Measurements from ENCODE around the gene KRT36. TPM values are rescaled to one million over a fixed set of nuclear protein-coding genes. Genes with fewer than 3 reads are reported as not detected.

KRT36 gene
- total and polyA plus RNA-seq, 2 donors (not counting 1 experiment from before 2014, with no cell fraction given) = not detected

GRCh38 chr17:41463746-41464145 is 26.0 kb downstream of the KRT36 start:
- ATAC-seq (ENCODE audit: low read depth) (no peak), DNase-seq (no peak)
- Histone ChIP-seq H3K9me3 (ENCODE audit: control extremely low read depth in 1 of 3, control insufficient read depth in 2 of 3, insufficient read depth in 1 of 3, low read length in 2 of 3) (peaks cover 0 to 12% (median 0%) of the 10 kb centered on the region in 3 donors), H3K79me2 (ENCODE audit: control insufficient read depth, insufficient read depth, low read length) (no peaks in the 10 kb centered on the region), H3K27ac (ENCODE audit: low read length in 2 of 2) (no peak overlapping the region), H3K4me1 (ENCODE audit: control insufficient read depth in 2 of 2, insufficient read depth in 2 of 2, low read length in 2 of 2) (no peaks in the 10 kb centered on the region), H3K4me3 (ENCODE audit: control extremely low read depth in 1 of 5, extremely low read depth in 1 of 5, insufficient read depth in 1 of 5, low read depth in 2 of 5, low read length in 4 of 5) (no peak overlapping the region), H3K9ac (ENCODE audit: low read length) (no peak overlapping the region), H2AFZ (ENCODE audit: insufficient read depth, low read depth, low read length, poor library complexity, severe bottlenecking) (no peak overlapping the region), H3K4me2 (replicated peaks; ENCODE audit: low read depth, low read length, poor library complexity, severe bottlenecking) (no peak overlapping the region), H4K20me1 (ENCODE audit: control insufficient read depth, insufficient read depth, low read length, poor library complexity, severe bottlenecking) (no peaks in the 10 kb centered on the region), H3K36me3 (replicated peaks in 1 of 2; ENCODE audit: control extremely low read depth in 1 of 2, control insufficient read depth in 1 of 2, extremely low read depth in 1 of 2, insufficient read depth in 2 of 2, low read length in 1 of 2) (no peaks in the 10 kb centered on the region), H3K27me3 (replicated peaks in 1 of 4; ENCODE audit: control extremely low read depth in 1 of 4, control insufficient read depth in 3 of 4, insufficient read depth in 4 of 4, low read length in 3 of 4) (peaks cover 0 to 4% (median 2%) of the 10 kb centered on the region in 4 experiments)
- intact Hi-C loops (cut with micrococcal nuclease) = no loop called here
- Mint-ChIP-seq H3K4me1 (no peaks in the 10 kb centered on the region), H3K27ac (no peak overlapping the region), H3K4me3 (no peak overlapping the region), H3K9me3 (ENCODE audit: insufficient read depth) (no peaks in the 10 kb centered on the region), H3K27me3 (peaks cover 43% of the 10 kb centered on the region)
- ChIA-PET POLR2A (no interaction called here), CTCF (no interaction called here)
- WGBS (ENCODE audit: insufficient coverage) = 94% methylated on average over 8 of the region's 8 CpGs
- TF ChIP-seq EZH2 (IDR thresholded peaks at IDR 0.05; ENCODE audit: borderline replicate concordance, insufficient read depth, low read depth, low read length, poor library complexity, severe bottlenecking) = no peak

DNA sequence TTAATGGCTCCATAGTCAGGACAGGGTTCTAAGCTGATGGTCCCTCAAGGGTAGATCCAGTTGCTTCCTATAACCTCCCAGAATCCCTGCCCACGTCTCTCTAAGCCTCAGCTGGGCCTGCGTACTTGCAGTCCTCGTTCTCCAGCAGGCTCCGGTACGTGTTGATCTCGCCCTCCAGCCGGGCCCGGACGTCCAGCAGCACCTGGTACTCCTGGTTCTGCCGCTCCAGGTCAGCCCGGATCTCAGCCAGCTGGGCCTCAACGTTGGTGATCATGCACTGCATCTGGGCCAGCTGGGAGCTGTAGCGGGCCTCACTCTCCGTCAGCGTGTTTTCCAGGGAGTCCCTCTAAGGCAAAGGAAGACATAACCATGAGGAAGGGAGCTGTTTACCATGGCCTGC is 27.0 kb downstream of the KRT36 start:
- no peak overlapping the region for H2AFZ ChIP-seq (ENCODE audit: insufficient read depth, low read depth, low read length, poor library complexity, severe bottlenecking)
- peaks cover 47% of the 10 kb centered on the region for H3K27me3 Mint-ChIP-seq
- H3K27ac ChIP-seq (ENCODE audit: low read length in 2 of 2) = no peak overlapping the region
- peaks cover 0 to 12% (median 0%) of the 10 kb centered on the region in 3 donors for H3K9me3 ChIP-seq (ENCODE audit: control extremely low read depth in 1 of 3, control insufficient read depth in 2 of 3, insufficient read depth in 1 of 3, low read length in 2 of 3)
- CTCF ChIA-PET = no interaction called here
- POLR2A ChIA-PET = no interaction called here
- no peak overlapping the region for H3K9ac ChIP-seq (ENCODE audit: low read length)
- DNase-seq (no peak), ATAC-seq (ENCODE audit: low read depth) (no peak)
- H3K4me1 ChIP-seq (ENCODE audit: control insufficient read depth in 2 of 2, insufficient read depth in 2 of 2, low read length in 2 of 2) = no peaks in the 10 kb centered on the region
- H3K4me1 Mint-ChIP-seq = no peaks in the 10 kb centered on the region
- 74% methylated on average over 15 of the region's 15 CpGs for WGBS (ENCODE audit: insufficient coverage)
- no peak overlapping the region for H3K27ac Mint-ChIP-seq
- H3K36me3 ChIP-seq (replicated peaks in 1 of 2; ENCODE audit: control extremely low read depth in 1 of 2, control insufficient read depth in 1 of 2, extremely low read depth in 1 of 2, insufficient read depth in 2 of 2, low read length in 1 of 2) = no peaks in the 10 kb centered on the region
- no peaks in the 10 kb centered on the region for H4K20me1 ChIP-seq (ENCODE audit: control insufficient read depth, insufficient read depth, low read length, poor library complexity, severe bottlenecking)
- no peaks in the 10 kb centered on the region for H3K79me2 ChIP-seq (ENCODE audit: control insufficient read depth, insufficient read depth, low read length)
- H3K4me2 ChIP-seq (replicated peaks; ENCODE audit: low read depth, low read length, poor library complexity, severe bottlenecking) = no peak overlapping the region
- H3K4me3 Mint-ChIP-seq = no peak overlapping the region
- TF ChIP-seq, protein P1, sequence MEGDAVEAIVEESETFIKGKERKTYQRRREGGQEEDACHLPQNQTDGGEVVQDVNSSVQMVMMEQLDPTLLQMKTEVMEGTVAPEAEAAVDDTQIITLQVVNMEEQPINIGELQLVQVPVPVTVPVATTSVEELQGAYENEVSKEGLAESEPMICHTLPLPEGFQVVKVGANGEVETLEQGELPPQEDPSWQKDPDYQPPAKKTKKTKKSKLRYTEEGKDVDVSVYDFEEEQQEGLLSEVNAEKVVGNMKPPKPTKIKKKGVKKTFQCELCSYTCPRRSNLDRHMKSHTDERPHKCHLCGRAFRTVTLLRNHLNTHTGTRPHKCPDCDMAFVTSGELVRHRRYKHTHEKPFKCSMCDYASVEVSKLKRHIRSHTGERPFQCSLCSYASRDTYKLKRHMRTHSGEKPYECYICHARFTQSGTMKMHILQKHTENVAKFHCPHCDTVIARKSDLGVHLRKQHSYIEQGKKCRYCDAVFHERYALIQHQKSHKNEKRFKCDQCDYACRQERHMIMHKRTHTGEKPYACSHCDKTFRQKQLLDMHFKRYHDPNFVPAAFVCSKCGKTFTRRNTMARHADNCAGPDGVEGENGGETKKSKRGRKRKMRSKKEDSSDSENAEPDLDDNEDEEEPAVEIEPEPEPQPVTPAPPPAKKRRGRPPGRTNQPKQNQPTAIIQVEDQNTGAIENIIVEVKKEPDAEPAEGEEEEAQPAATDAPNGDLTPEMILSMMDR (IDR thresholded peaks at IDR 0.05) = no peak
- TF ChIP-seq EZH2 (IDR thresholded peaks at IDR 0.05; ENCODE audit: borderline replicate concordance, insufficient read depth, low read depth, low read length, poor library complexity, severe bottlenecking) = no peak
- no peak overlapping the region for H3K4me3 ChIP-seq (ENCODE audit: control extremely low read depth in 1 of 5, extremely low read depth in 1 of 5, insufficient read depth in 1 of 5, low read depth in 2 of 5, low read length in 4 of 5)
- no peaks in the 10 kb centered on the region for H3K9me3 Mint-ChIP-seq (ENCODE audit: insufficient read depth)
- intact Hi-C loops (cut with micrococcal nuclease) = no loop called here
- peaks cover 0 to 3% (median 0%) of the 10 kb centered on the region in 4 experiments for H3K27me3 ChIP-seq (replicated peaks in 1 of 4; ENCODE audit: control extremely low read depth in 1 of 4, control insufficient read depth in 3 of 4, insufficient read depth in 4 of 4, low read length in 3 of 4)
